Activated T-helper 1 cell treated with anti-CD3 and anti-CD28 coated beads, Interleukin-12 subunit alpha, Interleukin-12 subunit beta, Interleukin-2, Interleukin-4 antibody, amounts not matched to agents 30 ng/mL and 10 ng/mL and 1 ng/mL, durations not matched to agents 14 hours and 24 hours and 36 hours (primary cell): ENCODE measurements around the gene LTO1. TPM values are rescaled to one million over a fixed set of nuclear protein-coding genes. Genes with fewer than 3 reads are reported as not detected.
A peak's percentile ranks its signal among the peaks of the same experiment; 100 is the strongest.

ENCODE experiments used
- DNase-seq: peaks from one replicate; pipeline ENCODE4 v3.0.0; 2021; ENCODE audit warnings: low spot score
- H3K27ac Mint-ChIP-seq: one replicate; pipeline ENCODE4 v1.8.0; 2021; ENCODE audit warnings: mild to moderate bottlenecking, mixed read lengths
- H3K27me3 Mint-ChIP-seq: one replicate; pipeline ENCODE4 v1.8.0; 2022; ENCODE audit warnings: mild to moderate bottlenecking, moderate library complexity, mixed read lengths; ENCODE audit not compliant: insufficient read depth
- H3K36me3 Mint-ChIP-seq: one replicate; pipeline ENCODE4 v1.8.0; 2021; ENCODE audit warnings: low read depth, mixed read lengths
- H3K4me1 Mint-ChIP-seq: one replicate; pipeline ENCODE4 v1.8.0; 2021; ENCODE audit warnings: low read depth, mixed read lengths
- H3K4me3 Mint-ChIP-seq: one replicate; pipeline ENCODE4 v1.8.0; 2021; ENCODE audit warnings: mild to moderate bottlenecking, moderate library complexity, mixed read lengths
- H3K9me3 Mint-ChIP-seq: one replicate; pipeline ENCODE4 v1.8.0; 2021; ENCODE audit warnings: mixed read lengths
- intact Hi-C: fragments of 100-400 bp; cut with micrococcal nuclease; formaldehyde crosslinking; loops from one replicate; pipeline ENCODE4 v1.15.1; 2024
- total RNA-seq: library from RNA; stranded (reverse); gene quantifications from 2 replicates; pipeline ENCODE4 v1.2.3, GENCODE V29; 2022

LTO1 gene
- 28.1 and 32.1 TPM in 2 replicates for total RNA-seq

GRCh38 chr11:69674886-69675714, at the start of gene LTO1:
Gene LTO1, minus strand, starts transcription at chr11:69675353. Its CDS starts 114 bp downstream, at chr11:69675239.
- Mint-ChIP-seq H3K36me3 (peaks cover 21% of the 10 kb centered on the region), H3K9me3 (no peaks in the 10 kb centered on the region), H3K27ac (peak within 1 kb of the TSS; percentile 91), H3K4me3 (peak within 1 kb of the TSS; percentile 97), H3K4me1 (peaks cover 25% of the 10 kb centered on the region), H3K27me3 (peaks cover 4% of the 10 kb centered on the region)
- intact Hi-C loops, result loop anchor here (1.0 to 10.0 kb wide), 7 partner anchors 436 to 1210 kb away; partner anchors contain the start of genes FADD, IGHMBP2, MRPL21 and PPFIA1
- peak; percentile 91 for DNase-seq

- no peaks in the 10 kb centered on the region for H3K36me3 Mint-ChIP-seq
- peaks cover 43% of the 10 kb centered on the region for H3K27me3 Mint-ChIP-seq
- H3K4me3 Mint-ChIP-seq, result no peak overlapping the region
- H3K9me3 Mint-ChIP-seq, result no peaks in the 10 kb centered on the region
- no peak overlapping the region for H3K27ac Mint-ChIP-seq
- intact Hi-C loops, result no loop called here
- H3K4me1 Mint-ChIP-seq, result no peaks in the 10 kb centered on the region
- DNase-seq, result no peak
These were observed 46.6 kb upstream of the LTO1 start for GRCh38 chr11:69721745-69722144.

GRCh38 chr11:69721106-69721505, 46.0 kb upstream of the LTO1 start:
- no peak for DNase-seq
- H3K4me1 Mint-ChIP-seq, result no peaks in the 10 kb centered on the region
- no peaks in the 10 kb centered on the region for H3K9me3 Mint-ChIP-seq
- H3K27ac Mint-ChIP-seq, result no peak overlapping the region
- peaks cover 41% of the 10 kb centered on the region for H3K27me3 Mint-ChIP-seq
- H3K4me3 Mint-ChIP-seq, result no peak overlapping the region
- no peaks in the 10 kb centered on the region for H3K36me3 Mint-ChIP-seq
- intact Hi-C loops, result no loop called here

- H3K4me3 Mint-ChIP-seq, result no peak overlapping the region
- H3K27me3 Mint-ChIP-seq, result peaks cover 30% of the 10 kb centered on the region
- H3K9me3 Mint-ChIP-seq, result no peaks in the 10 kb centered on the region
- H3K27ac Mint-ChIP-seq, result no peak overlapping the region
- H3K4me1 Mint-ChIP-seq, result no peaks in the 10 kb centered on the region
- H3K36me3 Mint-ChIP-seq, result no peaks in the 10 kb centered on the region
- no peak for DNase-seq
- intact Hi-C loops, result no loop called here
These were observed 43.8 kb upstream of the LTO1 start for GRCh38 chr11:69718912-69719311.

GRCh38 chr11:69718147-69718546, 43.0 kb upstream of the LTO1 start:
- H3K9me3 Mint-ChIP-seq, result no peaks in the 10 kb centered on the region
- no peaks in the 10 kb centered on the region for H3K36me3 Mint-ChIP-seq
- H3K4me3 Mint-ChIP-seq, result no peak overlapping the region
- DNase-seq, result no peak
- H3K4me1 Mint-ChIP-seq, result no peaks in the 10 kb centered on the region
- intact Hi-C loops, result no loop called here
- H3K27ac Mint-ChIP-seq, result no peak overlapping the region
- H3K27me3 Mint-ChIP-seq, result peaks cover 30% of the 10 kb centered on the region

- peaks cover 25% of the 10 kb centered on the region for H3K27me3 Mint-ChIP-seq
These were observed 42.0 kb upstream of the LTO1 start for GRCh38 chr11:69716891-69717747.

GRCh38 chr11:69716099-69716498, 40.9 kb upstream of the LTO1 start:
- no peaks in the 10 kb centered on the region for H3K36me3 Mint-ChIP-seq
- no peak for DNase-seq
- H3K27me3 Mint-ChIP-seq, result peaks cover 25% of the 10 kb centered on the region
- intact Hi-C loops, result no loop called here
- H3K4me1 Mint-ChIP-seq, result no peaks in the 10 kb centered on the region
- H3K27ac Mint-ChIP-seq, result no peak overlapping the region
- H3K9me3 Mint-ChIP-seq, result no peaks in the 10 kb centered on the region
- no peak overlapping the region for H3K4me3 Mint-ChIP-seq

More at GRCh38 chr11:69716891-69717747, 42.0 kb upstream of the LTO1 start:
- Mint-ChIP-seq H3K27ac (no peak overlapping the region), H3K4me1 (no peaks in the 10 kb centered on the region), H3K9me3 (no peaks in the 10 kb centered on the region), H3K4me3 (no peak overlapping the region), H3K36me3 (no peaks in the 10 kb centered on the region)
- DNase-seq, result no peak
- intact Hi-C loops, result no loop called here

GRCh38 chr11:69715446-69715845, 40.3 kb upstream of the LTO1 start:
- no peak for DNase-seq
- H3K9me3 Mint-ChIP-seq, result no peaks in the 10 kb centered on the region
- H3K27me3 Mint-ChIP-seq, result peaks cover 19% of the 10 kb centered on the region
- no peaks in the 10 kb centered on the region for H3K4me1 Mint-ChIP-seq
- no peak overlapping the region for H3K4me3 Mint-ChIP-seq
- no peak overlapping the region for H3K27ac Mint-ChIP-seq
- no peaks in the 10 kb centered on the region for H3K36me3 Mint-ChIP-seq
- intact Hi-C loops, result no loop called here

GRCh38 chr11:69711822-69712801, 37.0 kb upstream of the LTO1 start:
- no peaks in the 10 kb centered on the region for H3K36me3 Mint-ChIP-seq
- H3K4me1 Mint-ChIP-seq, result no peaks in the 10 kb centered on the region
- intact Hi-C loops, result no loop called here
- no peak for DNase-seq
- peaks cover 23% of the 10 kb centered on the region for H3K27me3 Mint-ChIP-seq
- H3K9me3 Mint-ChIP-seq, result no peaks in the 10 kb centered on the region
- H3K4me3 Mint-ChIP-seq, result no peak overlapping the region
- H3K27ac Mint-ChIP-seq, result no peak overlapping the region

GRCh38 chr11:69708736-69709401, 33.7 kb upstream of the LTO1 start:
- no peaks in the 10 kb centered on the region for H3K9me3 Mint-ChIP-seq
- H3K4me3 Mint-ChIP-seq, result no peak overlapping the region
- no peaks in the 10 kb centered on the region for H3K36me3 Mint-ChIP-seq
- H3K27me3 Mint-ChIP-seq, result peaks cover 48% of the 10 kb centered on the region
- intact Hi-C loops, result loop anchor here (5.0 kb wide), 1 partner anchor 68 kb away; the partner anchor contains the start of gene FGF4
- no peaks in the 10 kb centered on the region for H3K4me1 Mint-ChIP-seq
- no peak overlapping the region for H3K27ac Mint-ChIP-seq
- no peak for DNase-seq

GRCh38 chr11:69707176-69707575, 32.0 kb upstream of the LTO1 start:
- DNase-seq, result no peak
- H3K36me3 Mint-ChIP-seq, result no peaks in the 10 kb centered on the region
- H3K4me1 Mint-ChIP-seq, result no peaks in the 10 kb centered on the region
- H3K9me3 Mint-ChIP-seq, result no peaks in the 10 kb centered on the region
- H3K27me3 Mint-ChIP-seq, result peaks cover 56% of the 10 kb centered on the region
- no peak overlapping the region for H3K27ac Mint-ChIP-seq
- H3K4me3 Mint-ChIP-seq, result no peak overlapping the region
- intact Hi-C loops, result loop anchor here (5.0 kb wide), 1 partner anchor 70 kb away; the partner anchor contains the start of gene FGF4
